ENCODE data around the gene GLIS1. TPM values are rescaled to one million over a fixed set of nuclear protein-coding genes. Genes with fewer than 3 reads are reported as not detected.

GLIS1 gene
- total and polyA plus RNA-seq, 2 donors (not counting 3 experiments of a cell fraction or from before 2014, with no cell fraction given): not detected

GRCh38 chr1:53731043-53731600 is 7.8 kb downstream of the GLIS1 start:
- Histone ChIP-seq H4K20me1 (replicated peaks; ENCODE audit: control insufficient read depth, extremely low read depth, insufficient read depth, low read length) (no peaks in the 10 kb centered on the region), H3K27ac (ENCODE audit: insufficient read depth, low read depth, low read length) (no peak overlapping the region), H3K27me3 (ENCODE audit: control insufficient read depth in 2 of 2, insufficient read depth in 2 of 2, low read length in 2 of 2) (peaks cover 24 to 45% of the 10 kb centered on the region in 2 experiments), H3K9me1 (replicated peaks; ENCODE audit: control insufficient read depth, extremely low read depth, insufficient read depth, low read length) (no peaks in the 10 kb centered on the region), H3K9me3 (replicated peaks; ENCODE audit: control insufficient read depth, insufficient read depth, low read length) (no peaks in the 10 kb centered on the region), H3K79me2 (ENCODE audit: control insufficient read depth, insufficient read depth, low read length) (no peaks in the 10 kb centered on the region), H3K4me2 (ENCODE audit: insufficient read depth, low read length) (no peak overlapping the region), H3K36me3 (ENCODE audit: control insufficient read depth in 2 of 2, extremely low read depth in 1 of 2, insufficient read depth in 2 of 2, low read length in 2 of 2) (no peaks in the 10 kb centered on the region), H3K9ac (replicated peaks; ENCODE audit: extremely low read depth, insufficient read depth, low read length) (no peak overlapping the region), H3K4me1 (ENCODE audit: control insufficient read depth, extremely low read depth, insufficient read depth, low read length) (no peaks in the 10 kb centered on the region), H2AFZ (ENCODE audit: low read depth, low read length) (no peak overlapping the region), H3K4me3 (replicated peaks in 1 of 3; ENCODE audit: insufficient read depth in 1 of 3, low read depth in 1 of 3, low read length in 3 of 3) (no peak overlapping the region)
- ChIA-PET CTCF (interaction anchor here (1.5 kb wide), 1 partner anchor 15 kb away, joined by 5 read pairs; no protein-coding TSS in a partner anchor), POLR2A (no interaction called here)
- FAIRE-seq (no peak), DNase-seq (ENCODE audit: low read depth, low spot score) (no peak)
- no TSS peak for BruUV-seq (replicated peaks)
- intact Hi-C loops (cut with micrococcal nuclease) (no loop called here), dilution Hi-C loops (cut with MboI; ENCODE audit: extremely low pct_ligation_motif_present, low sequenced_read_pairs) (no loop called here)
- no peak for TF ChIP-seq CTCF (IDR thresholded peaks at IDR 0.05; ENCODE audit: extremely low read depth in 1 of 2, insufficient read depth in 1 of 2, low read depth in 1 of 2, low read length in 2 of 2)
- no peak for TF ChIP-seq GATA2 (IDR thresholded peaks at IDR 0.05; ENCODE audit: insufficient read depth, insufficient read length, low read depth, low read length)
- no peak for TF ChIP-seq EZH2 (IDR thresholded peaks at IDR 0.05; ENCODE audit: borderline replicate concordance, low read depth, low read length, severe bottlenecking)
- TF ChIP-seq MAX (IDR thresholded peaks at IDR 0.05; ENCODE audit: insufficient read depth, insufficient read length): no peak
- no peak for TF ChIP-seq FOS (IDR thresholded peaks at IDR 0.05; ENCODE audit: borderline replicate concordance, insufficient read depth, low read length)
